Calu3 (cell line): Measurements from ENCODE around the gene TBXAS1. TPM values are rescaled to one million over a fixed set of nuclear protein-coding genes. Genes with fewer than 3 reads are reported as not detected.

Source experiments
- BruUV-seq: library from RNA; stranded (reverse); fragments of 400-500 nt; replicated peaks from 2 replicates; lab custom pipeline; 2021; lab: Mats Ljungman, UMichigan
- CTCF ChIA-PET: fragments of 300-600 bp; sonication (Branson Sonifier 250); formaldehyde crosslinking; loops from one replicate; lab custom pipeline; 2022; ENCODE audit warnings: antibody characterized with exemption; lab: Charles Lee
- DNase-seq: peaks from one replicate; pipeline ENCODE4 v3.0.0; 2022
- H3K27ac Mint-ChIP-seq: one replicate; pipeline ENCODE4 v1.8.0; 2022; ENCODE audit warnings: mixed read lengths; ENCODE audit not compliant: unreplicated experiment
- H3K27me3 Mint-ChIP-seq: one replicate; pipeline ENCODE4 v1.8.0; 2022; ENCODE audit warnings: mixed read lengths; ENCODE audit not compliant: unreplicated experiment
- H3K36me3 Mint-ChIP-seq: one replicate; pipeline ENCODE4 v1.8.0; 2022; ENCODE audit warnings: mild to moderate bottlenecking, moderate library complexity, mixed read lengths; ENCODE audit not compliant: insufficient read depth, unreplicated experiment
- H3K4me1 Mint-ChIP-seq: one replicate; pipeline ENCODE4 v1.8.0; 2022; ENCODE audit warnings: mild to moderate bottlenecking, low read depth, mixed read lengths; ENCODE audit not compliant: unreplicated experiment
- H3K4me3 Mint-ChIP-seq: one replicate; pipeline ENCODE4 v1.8.0; 2022; ENCODE audit warnings: mild to moderate bottlenecking, low read depth, moderate library complexity, mixed read lengths; ENCODE audit not compliant: unreplicated experiment
- H3K9me3 Mint-ChIP-seq: one replicate; pipeline ENCODE4 v1.8.0; 2022; ENCODE audit warnings: low read depth, mixed read lengths; ENCODE audit not compliant: unreplicated experiment
- CTCF ChIP-seq: fragments of 200-600 bp; IDR thresholded peaks from one replicate; pipeline ENCODE4 v1.8.0; 2022; ENCODE audit warnings: antibody characterized with exemption; ENCODE audit not compliant: unreplicated experiment
- intact Hi-C: fragments of 100-400 bp; cut with micrococcal nuclease; formaldehyde crosslinking; loops from one replicate; pipeline ENCODE4 v1.10.0; 2022; ENCODE audit not compliant: unreplicated experiment
- total RNA-seq: library from RNA; stranded (reverse); gene quantifications from 2 replicates; pipeline ENCODE4 v1.2.3, GENCODE V29; 2022

Gene TBXAS1
- total RNA-seq, 1 experiment from 2014 or later = 33.0 TPM

GRCh38 chr7:140033779-140034363 lies 204.8 kb downstream of the TBXAS1 start:
- Mint-ChIP-seq H3K27ac (no peak overlapping the region), H3K9me3 (no peaks in the 10 kb centered on the region), H3K4me1 (no peaks in the 10 kb centered on the region), H3K36me3 (peaks cover 4% of the 10 kb centered on the region), H3K4me3 (no peak overlapping the region), H3K27me3 (no peaks in the 10 kb centered on the region)
- no TSS peak for BruUV-seq
- intact Hi-C loops = no loop called here
- TF ChIP-seq CTCF = no peak
- no peak for DNase-seq
- CTCF ChIA-PET = no interaction called here

DNA sequence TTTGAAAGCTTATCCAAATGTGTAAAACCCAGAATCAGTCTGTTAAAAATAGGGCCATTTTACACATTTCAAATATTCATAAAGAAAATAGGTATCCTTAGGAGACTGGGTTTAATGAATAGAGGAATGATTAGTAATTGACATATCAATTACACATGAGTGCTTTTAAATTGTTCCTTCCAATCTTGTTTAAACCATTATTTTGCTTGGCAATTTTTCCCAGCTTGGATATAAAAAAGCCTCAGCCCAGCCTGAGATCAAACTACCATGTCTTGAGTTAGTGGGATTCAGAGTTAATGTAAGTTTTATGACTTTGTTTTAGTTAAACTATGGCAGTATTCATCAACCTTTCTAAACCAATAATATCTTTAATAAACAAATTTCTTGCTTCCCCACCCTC lies 205.4 kb downstream of the TBXAS1 start:
- H3K27ac Mint-ChIP-seq = no peak overlapping the region
- intact Hi-C loops = no loop called here
- CTCF ChIA-PET = no interaction called here
- no peaks in the 10 kb centered on the region for H3K27me3 Mint-ChIP-seq
- DNase-seq = no peak
- peaks cover 4% of the 10 kb centered on the region for H3K36me3 Mint-ChIP-seq
- H3K4me1 Mint-ChIP-seq = no peaks in the 10 kb centered on the region
- no TSS peak for BruUV-seq
- no peak for TF ChIP-seq CTCF
- H3K9me3 Mint-ChIP-seq = no peaks in the 10 kb centered on the region
- H3K4me3 Mint-ChIP-seq = no peak overlapping the region

DNA sequence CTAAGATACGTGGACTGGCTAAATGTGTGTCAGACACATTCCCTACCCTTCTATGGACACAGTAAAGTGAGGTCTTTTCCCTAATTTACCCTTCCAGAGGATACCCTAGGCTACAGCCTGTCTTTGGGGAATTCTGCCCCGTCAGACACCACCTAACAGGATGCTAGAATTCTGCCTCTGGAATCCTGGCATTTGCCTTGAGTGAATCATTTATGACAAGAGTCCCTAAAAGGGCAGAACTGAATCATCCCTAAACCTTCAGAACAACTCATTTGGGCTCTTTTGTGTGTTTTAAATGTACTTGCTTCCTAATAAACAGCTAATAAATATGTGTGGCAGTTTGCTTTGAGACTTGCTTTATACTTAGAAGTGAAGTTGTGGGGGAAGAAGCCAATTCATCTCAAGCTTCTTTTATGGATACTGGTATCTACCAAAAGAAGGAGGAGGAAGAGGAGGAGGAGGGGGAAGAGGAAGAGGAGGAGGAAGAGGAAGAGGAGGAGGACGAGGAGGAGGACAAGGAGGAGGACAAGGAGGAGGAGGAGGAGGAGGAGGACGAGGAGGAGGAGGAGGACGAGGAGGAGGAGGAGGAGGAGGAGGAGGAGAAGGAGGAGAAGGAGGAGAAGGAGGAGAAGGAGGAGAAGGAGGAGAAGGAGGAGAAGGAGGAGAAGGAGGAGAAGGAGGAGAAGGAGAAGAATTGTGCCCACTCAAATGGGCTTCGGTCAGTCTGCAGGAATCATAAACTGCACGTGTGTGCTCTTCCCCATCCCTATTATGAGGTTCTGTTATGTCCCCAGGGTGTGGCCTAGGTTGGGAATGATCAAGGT lies 206.5 kb downstream of the TBXAS1 start:
- no peaks in the 10 kb centered on the region for H3K4me1 Mint-ChIP-seq
- no peak overlapping the region for H3K27ac Mint-ChIP-seq
- BruUV-seq = no TSS peak
- intact Hi-C loops = no loop called here
- peaks cover 10% of the 10 kb centered on the region for H3K36me3 Mint-ChIP-seq
- no peaks in the 10 kb centered on the region for H3K9me3 Mint-ChIP-seq
- H3K4me3 Mint-ChIP-seq = no peak overlapping the region
- no peak for DNase-seq
- TF ChIP-seq CTCF = no peak
- CTCF ChIA-PET = interaction anchor here (0.6 kb wide), 1 partner anchor 882 kb away, joined by 6 read pairs; no protein-coding TSS in a partner anchor
- H3K27me3 Mint-ChIP-seq = no peaks in the 10 kb centered on the region

DNA sequence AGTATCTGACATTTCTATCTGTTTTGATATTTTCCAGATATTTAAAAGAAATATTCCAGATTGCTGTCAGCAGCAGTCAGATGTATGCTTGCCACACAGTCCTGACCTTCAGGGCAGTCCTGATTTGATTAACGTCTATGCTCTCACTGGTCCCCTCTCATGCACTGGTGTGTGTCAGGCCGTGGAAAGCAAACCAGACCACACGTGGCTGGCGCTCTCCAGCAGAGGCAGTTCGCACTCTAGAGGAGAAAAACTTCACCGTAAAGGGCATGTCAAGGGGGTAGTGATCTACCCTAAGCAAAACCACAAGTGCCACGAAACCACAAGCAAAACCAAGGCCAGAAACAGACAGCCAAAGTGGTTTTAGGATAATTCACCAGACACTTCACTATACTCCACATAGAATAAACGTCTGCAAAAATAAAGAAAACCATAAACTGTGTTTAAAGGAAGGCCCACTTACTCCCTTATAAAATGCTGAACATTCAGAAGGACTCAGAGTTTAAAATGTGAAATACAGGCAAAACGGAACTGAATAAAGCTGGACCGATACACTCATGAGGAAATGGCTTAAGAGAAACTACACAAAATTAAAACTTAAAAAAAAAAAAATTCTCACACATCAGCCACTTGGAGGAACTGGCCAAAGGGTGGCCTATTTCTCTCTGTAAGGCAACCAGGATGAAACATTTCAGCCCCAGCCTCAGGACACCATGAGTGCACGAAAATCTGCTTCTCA lies 207.3 kb downstream of the TBXAS1 start:
- no TSS peak for BruUV-seq
- no peak for DNase-seq
- no peaks in the 10 kb centered on the region for H3K4me1 Mint-ChIP-seq
- CTCF ChIA-PET = no interaction called here
- no peaks in the 10 kb centered on the region for H3K9me3 Mint-ChIP-seq
- H3K27me3 Mint-ChIP-seq = no peaks in the 10 kb centered on the region
- H3K36me3 Mint-ChIP-seq = peaks cover 13% of the 10 kb centered on the region
- H3K4me3 Mint-ChIP-seq = no peak overlapping the region
- TF ChIP-seq CTCF = no peak
- no peak overlapping the region for H3K27ac Mint-ChIP-seq
- intact Hi-C loops = no loop called here
